K562 (cell line): Measurements from ENCODE around the gene MINPP1. TPM values are rescaled to one million over a fixed set of nuclear protein-coding genes. Genes with fewer than 3 reads are reported as not detected.

ENCODE experiments used
- BRD9 ChIP-seq: fragments of 450-650 bp; IDR thresholded peaks from 2 replicates; pipeline ENCODE4 v1.6.1; 2018; ENCODE audit warnings: low read depth; ENCODE audit not compliant: partially characterized antibody
- CHD1 ChIP-seq: fragments of 200-600 bp; sonication (generic); IDR thresholded peaks from one replicate; pipeline ENCODE4 v1.6.1; 2012; ENCODE audit warnings: mild to moderate bottlenecking, moderate library complexity, low read length, inconsistent platforms
- CREM ChIP-seq: IDR thresholded peaks from 2 replicates; pipeline ENCODE4 v1.6.1; 2014; ENCODE audit warnings: antibody characterized with exemption, low read depth
- FOXJ3 ChIP-seq: sonication (generic); formaldehyde crosslinking; IDR thresholded peaks from 2 replicates; pipeline ENCODE4 v1.4.0; 2020; ENCODE audit warnings: mild to moderate bottlenecking, missing genetic modification reagents
- GABPB2 ChIP-seq: fragments of 250-450 bp; sonication (Bioruptor Pico); conservative IDR thresholded peaks from 2 replicates; pipeline ENCODE4 v1.5.1; 2021; ENCODE audit warnings: mild to moderate bottlenecking
- GATAD2B ChIP-seq: fragments of 450-650 bp; IDR thresholded peaks from 2 replicates; pipeline ENCODE4 v1.6.1; 2017; ENCODE audit warnings: mild to moderate bottlenecking, borderline replicate concordance
- HDAC2 ChIP-seq: fragments of 450-650 bp; IDR thresholded peaks from 2 replicates; pipeline ENCODE4 v1.6.1; 2016; ENCODE audit warnings: mild to moderate bottlenecking
- KLF6 ChIP-seq: fragments of 250-450 bp; sonication (Bioruptor Pico); IDR thresholded peaks from 2 replicates; pipeline ENCODE4 v1.4.0; 2020; ENCODE audit warnings: mild to moderate bottlenecking, moderate library complexity, borderline replicate concordance
- MCM2 ChIP-seq: fragments of 450-650 bp; IDR thresholded peaks from 2 replicates; pipeline ENCODE4 v1.6.1; 2017; ENCODE audit warnings: low read depth, mild to moderate bottlenecking
- MCM5 ChIP-seq: fragments of 450-650 bp; IDR thresholded peaks from 2 replicates; pipeline ENCODE4 v1.6.1; 2016; ENCODE audit warnings: low read depth
- PHB ChIP-seq: fragments of 250-450 bp; sonication (Bioruptor Pico); IDR thresholded peaks from 2 replicates; pipeline ENCODE4 v1.5.0; 2021
- PHF8 ChIP-seq: fragments of 200-600 bp; sonication (generic); IDR thresholded peaks from 2 replicates; pipeline ENCODE4 v1.6.1; 2012; ENCODE audit warnings: mixed run types, mild to moderate bottlenecking, inconsistent platforms, low read length, moderate library complexity, borderline replicate concordance
- PYGO2 ChIP-seq: fragments of 450-650 bp; IDR thresholded peaks from 2 replicates; pipeline ENCODE4 v1.6.1; 2016; ENCODE audit warnings: mild to moderate bottlenecking, missing genetic modification characterization, moderate library complexity, missing compliant biosample characterization
- SRSF3 ChIP-seq: fragments of 200-400 bp; formaldehyde crosslinking; IDR thresholded peaks from 2 replicates; pipeline ENCODE4 v1.6.1; 2016; ENCODE audit warnings: mild to moderate bottlenecking, low read length, moderate library complexity; ENCODE audit not compliant: insufficient read depth
- XRCC3 ChIP-seq: fragments of 450-650 bp; IDR thresholded peaks from 2 replicates; pipeline ENCODE4 v1.6.1; 2017; ENCODE audit warnings: mild to moderate bottlenecking, moderate library complexity
- ZBTB1 ChIP-seq: sonication (generic); formaldehyde crosslinking; IDR thresholded peaks from 2 replicates; pipeline ENCODE4 v1.8.1; 2023; ENCODE audit warnings: missing genetic modification reagents, low read depth, mild to moderate bottlenecking, borderline replicate concordance
- ZNF668 ChIP-seq: fragments of 250-450 bp; sonication (Bioruptor Pico); IDR thresholded peaks from 2 replicates; pipeline ENCODE4 v1.8.0; 2022; ENCODE audit warnings: mild to moderate bottlenecking, inconsistent platforms
- ZNF764 ChIP-seq: fragments of 250-450 bp; sonication (Bioruptor Pico); IDR thresholded peaks from 2 replicates; pipeline ENCODE4 v1.4.0; 2020; ENCODE audit warnings: low read depth, mild to moderate bottlenecking, moderate library complexity
- polyA plus RNA-seq, 8 experiments: library from polyadenylated mRNA; depleted of rRNA in 4 of 8; stranded (reverse) in 5 of 8; unstranded in 3 of 8; fragments of >200 nt; fragmentation: Nextera tagmentation in 2 of 8; fragmentation: Illumina TruSeq in 1 of 8; extraction: Ambion mirVana in 2 of 8; extraction: Trizol in 1 of 8; gene quantifications; 2 replicates each; pipeline versions ENCODE4 v1.2.1 to v1.2.3, GENCODE V29; 2011 to 2014; ENCODE audit warnings: inconsistent platforms in 1 of 8, missing spikeins in 1 of 8
- total RNA-seq, 7 experiments: library from RNA; depleted of rRNA in 6 of 7; stranded (reverse); fragments of >200 nt in 6 of 7; fragmentation: Illumina TruSeq in 2 of 7; extraction: Trizol in 2 of 7; gene quantifications; 2 replicates each; pipeline versions ENCODE4 v1.2.1 to v1.2.3, GENCODE V29; 2011 to 2021; ENCODE audit warnings: low replicate concordance in 1 of 7
- TF ChIP-seq, protein P1 (sequence below), 2 experiments: fragments of 450-650 bp in 1 of 2; sonication (generic) in 1 of 2; formaldehyde crosslinking; conservative IDR thresholded peaks; 2 replicates each; pipeline versions ENCODE4 v1.4.0 to v1.8.1; 2020 to 2022; ENCODE audit warnings: mild to moderate bottlenecking in 1 of 2, missing genetic modification reagents in 1 of 2
- TF ChIP-seq, protein P2 (sequence below), 2 experiments: IDR thresholded peaks; 2 replicates each; pipeline ENCODE4 v1.6.1; 2012; ENCODE audit warnings: improper control_type of control experiment in 2 of 2, low read depth in 2 of 2, low read length in 2 of 2, borderline replicate concordance in 1 of 2
- TF ChIP-seq, protein P3 (sequence below): fragments of 450-650 bp; formaldehyde crosslinking; IDR thresholded peaks from 2 replicates; pipeline ENCODE4 v1.4.0; 2020; ENCODE audit warnings: mild to moderate bottlenecking
- TF ChIP-seq, protein P4 (sequence below): fragments of 200-800 bp; sonication (Bioruptor generic); IDR thresholded peaks from 2 replicates; pipeline ENCODE4 v1.6.1; 2017; ENCODE audit warnings: missing genetic modification characterization, missing compliant biosample characterization
- TF ChIP-seq, protein P5 (sequence below): IDR thresholded peaks from 2 replicates; pipeline ENCODE4 v1.6.1; 2012; ENCODE audit warnings: low read depth, low read length, improper control_type of control experiment, borderline replicate concordance

The MINPP1 gene
- total and polyA plus RNA-seq, 9 of the 15 experiments (the other 6 are each of a cell fraction or from before 2014, with no cell fraction given): 11.5 to 44.5 (median 27.1) TPM

DNA sequence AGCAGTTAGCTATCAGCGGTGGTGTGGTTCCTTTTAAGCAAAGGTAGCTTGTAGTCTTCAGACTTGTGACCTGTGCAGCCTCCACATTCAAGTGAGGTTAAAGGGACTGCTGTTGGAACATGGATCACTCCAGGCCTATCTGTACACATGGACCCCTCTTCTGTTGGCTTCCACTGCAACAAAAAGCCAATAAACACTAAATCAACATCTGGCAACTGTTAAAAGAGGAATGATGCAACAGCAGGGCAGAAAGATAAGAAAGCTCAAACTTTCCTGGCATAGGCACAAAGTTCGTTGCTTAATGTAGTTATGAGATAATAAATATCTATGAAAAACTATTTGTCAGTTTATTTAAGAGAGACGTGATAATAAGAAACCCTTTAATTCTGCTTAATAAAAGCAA, 4.0 kb upstream of the MINPP1 start (continued):
- TF ChIP-seq MCM2 (no peak), BRD9 (no peak), PYGO2 (tag) (no peak), MCM5 (no peak), XRCC3 (no peak), ZNF668 (CRISPR knock-in tag) (no peak), GABPB2 (CRISPR knock-in tag) (no peak), PHB (CRISPR knock-in tag) (no peak), FOXJ3 (CRISPR knock-in tag) (no peak), CREM (peak; percentile 48; the same call in 1 of the 2 replicates), ZNF764 (no peak), KLF6 (no peak), HDAC2 (peak; percentile 67; the same call in 1 of the 2 replicates), GATAD2B (peak; percentile 77; the same call in 1 of the 2 replicates), PHF8 (no peak), ZBTB1 (CRISPR knock-in tag) (no peak), SRSF3 (no peak), CHD1 (no peak)
- TF ChIP-seq, protein P1, sequence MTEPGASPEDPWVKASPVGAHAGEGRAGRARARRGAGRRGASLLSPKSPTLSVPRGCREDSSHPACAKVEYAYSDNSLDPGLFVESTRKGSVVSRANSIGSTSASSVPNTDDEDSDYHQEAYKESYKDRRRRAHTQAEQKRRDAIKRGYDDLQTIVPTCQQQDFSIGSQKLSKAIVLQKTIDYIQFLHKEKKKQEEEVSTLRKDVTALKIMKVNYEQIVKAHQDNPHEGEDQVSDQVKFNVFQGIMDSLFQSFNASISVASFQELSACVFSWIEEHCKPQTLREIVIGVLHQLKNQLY (CRISPR knock-in tag; conservative IDR thresholded peaks at IDR 0.05): no peak
- TF ChIP-seq, protein P2, sequence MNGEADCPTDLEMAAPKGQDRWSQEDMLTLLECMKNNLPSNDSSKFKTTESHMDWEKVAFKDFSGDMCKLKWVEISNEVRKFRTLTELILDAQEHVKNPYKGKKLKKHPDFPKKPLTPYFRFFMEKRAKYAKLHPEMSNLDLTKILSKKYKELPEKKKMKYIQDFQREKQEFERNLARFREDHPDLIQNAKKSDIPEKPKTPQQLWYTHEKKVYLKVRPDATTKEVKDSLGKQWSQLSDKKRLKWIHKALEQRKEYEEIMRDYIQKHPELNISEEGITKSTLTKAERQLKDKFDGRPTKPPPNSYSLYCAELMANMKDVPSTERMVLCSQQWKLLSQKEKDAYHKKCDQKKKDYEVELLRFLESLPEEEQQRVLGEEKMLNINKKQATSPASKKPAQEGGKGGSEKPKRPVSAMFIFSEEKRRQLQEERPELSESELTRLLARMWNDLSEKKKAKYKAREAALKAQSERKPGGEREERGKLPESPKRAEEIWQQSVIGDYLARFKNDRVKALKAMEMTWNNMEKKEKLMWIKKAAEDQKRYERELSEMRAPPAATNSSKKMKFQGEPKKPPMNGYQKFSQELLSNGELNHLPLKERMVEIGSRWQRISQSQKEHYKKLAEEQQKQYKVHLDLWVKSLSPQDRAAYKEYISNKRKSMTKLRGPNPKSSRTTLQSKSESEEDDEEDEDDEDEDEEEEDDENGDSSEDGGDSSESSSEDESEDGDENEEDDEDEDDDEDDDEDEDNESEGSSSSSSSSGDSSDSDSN (IDR thresholded peaks at IDR 0.05; ENCODE audit: borderline replicate concordance in 1 of 2, low read depth in 2 of 2, low read length in 2 of 2): no peak
- TF ChIP-seq, protein P3, sequence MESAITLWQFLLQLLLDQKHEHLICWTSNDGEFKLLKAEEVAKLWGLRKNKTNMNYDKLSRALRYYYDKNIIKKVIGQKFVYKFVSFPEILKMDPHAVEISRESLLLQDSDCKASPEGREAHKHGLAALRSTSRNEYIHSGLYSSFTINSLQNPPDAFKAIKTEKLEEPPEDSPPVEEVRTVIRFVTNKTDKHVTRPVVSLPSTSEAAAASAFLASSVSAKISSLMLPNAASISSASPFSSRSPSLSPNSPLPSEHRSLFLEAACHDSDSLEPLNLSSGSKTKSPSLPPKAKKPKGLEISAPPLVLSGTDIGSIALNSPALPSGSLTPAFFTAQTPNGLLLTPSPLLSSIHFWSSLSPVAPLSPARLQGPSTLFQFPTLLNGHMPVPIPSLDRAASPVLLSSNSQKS (CRISPR knock-in tag): no peak
- TF ChIP-seq, protein P4, sequence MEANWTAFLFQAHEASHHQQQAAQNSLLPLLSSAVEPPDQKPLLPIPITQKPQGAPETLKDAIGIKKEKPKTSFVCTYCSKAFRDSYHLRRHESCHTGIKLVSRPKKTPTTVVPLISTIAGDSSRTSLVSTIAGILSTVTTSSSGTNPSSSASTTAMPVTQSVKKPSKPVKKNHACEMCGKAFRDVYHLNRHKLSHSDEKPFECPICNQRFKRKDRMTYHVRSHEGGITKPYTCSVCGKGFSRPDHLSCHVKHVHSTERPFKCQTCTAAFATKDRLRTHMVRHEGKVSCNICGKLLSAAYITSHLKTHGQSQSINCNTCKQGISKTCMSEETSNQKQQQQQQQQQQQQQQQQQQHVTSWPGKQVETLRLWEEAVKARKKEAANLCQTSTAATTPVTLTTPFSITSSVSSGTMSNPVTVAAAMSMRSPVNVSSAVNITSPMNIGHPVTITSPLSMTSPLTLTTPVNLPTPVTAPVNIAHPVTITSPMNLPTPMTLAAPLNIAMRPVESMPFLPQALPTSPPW (CRISPR knock-in tag): peak; percentile 16; the same call in 1 of the 2 replicates
- TF ChIP-seq, protein P5, sequence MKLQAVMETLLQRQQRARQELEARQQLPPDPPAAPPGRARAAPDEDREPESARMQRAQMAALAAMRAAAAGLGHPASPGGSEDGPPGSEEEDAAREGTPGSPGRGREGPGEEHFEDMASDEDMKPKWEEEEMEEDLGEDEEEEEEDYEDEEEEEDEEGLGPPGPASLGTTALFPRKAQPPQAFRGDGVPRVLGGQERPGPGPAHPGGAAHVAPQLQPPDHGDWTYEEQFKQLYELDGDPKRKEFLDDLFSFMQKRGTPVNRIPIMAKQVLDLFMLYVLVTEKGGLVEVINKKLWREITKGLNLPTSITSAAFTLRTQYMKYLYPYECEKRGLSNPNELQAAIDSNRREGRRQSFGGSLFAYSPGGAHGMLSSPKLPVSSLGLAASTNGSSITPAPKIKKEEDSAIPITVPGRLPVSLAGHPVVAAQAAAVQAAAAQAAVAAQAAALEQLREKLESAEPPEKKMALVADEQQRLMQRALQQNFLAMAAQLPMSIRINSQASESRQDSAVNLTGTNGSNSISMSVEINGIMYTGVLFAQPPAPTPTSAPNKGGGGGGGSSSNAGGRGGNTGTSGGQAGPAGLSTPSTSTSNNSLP: peak; percentile 86
